CD4-positive, alpha-beta T cell treated with Interleukin-4 for 4 hours (primary cell): Measurements from ENCODE around the gene FCN2.

ENCODE experiments used
- DNase-seq: peaks from one replicate; pipeline ENCODE4 v3.0.0-alpha.2; 2020

Gene FCN2

GRCh38 chr9:134913041-134913712, 32.6 kb downstream of the FCN2 start:
- DNase-seq: no peak

- DNase-seq: no peak
Observed at GRCh38 chr9:134913713-134914500, 33.3 kb downstream of the FCN2 start.

GRCh38 chr9:134914501-134914834, 33.9 kb downstream of the FCN2 start:
- DNase-seq: no peak

GRCh38 chr9:134915046-134915985, 34.7 kb downstream of the FCN2 start:
- no peak for DNase-seq

- DNase-seq: no peak
Observed at GRCh38 chr9:134916161-134916665, 35.6 kb downstream of the FCN2 start.

- no peak for DNase-seq
Observed at GRCh38 chr9:134917431-134918373, 37.1 kb downstream of the FCN2 start, which contains the start of gene FCN1. Gene FCN1, minus strand, starts transcription at chr9:134917912. Its CDS starts 41 bp downstream, at chr9:134917871.

GRCh38 chr9:134918646-134919045, 38.0 kb downstream of the FCN2 start:
- DNase-seq: no peak

- no peak for DNase-seq
Observed at GRCh38 chr9:134919303-134919702, 38.7 kb downstream of the FCN2 start.

- peak; percentile 7 for DNase-seq
Observed at GRCh38 chr9:134922066-134922931, 41.7 kb downstream of the FCN2 start.

GRCh38 chr9:134922932-134923240, 42.3 kb downstream of the FCN2 start:
- DNase-seq: no peak

- DNase-seq: no peak
Observed at GRCh38 chr9:134923466-134923865, 42.9 kb downstream of the FCN2 start.

GRCh38 chr9:134925011-134925511, 44.5 kb downstream of the FCN2 start:
- DNase-seq: no peak

- DNase-seq: no peak
Observed at GRCh38 chr9:134928436-134929192, 48.0 kb downstream of the FCN2 start.

GRCh38 chr9:134929193-134930158, 48.9 kb downstream of the FCN2 start:
- peak; percentile 11 for DNase-seq

- no peak for DNase-seq
Observed at GRCh38 chr9:134930398-134930797, 49.8 kb downstream of the FCN2 start.

GRCh38 chr9:134932171-134932570, 51.6 kb downstream of the FCN2 start:
- DNase-seq: no peak

GRCh38 chr9:134932606-134933005, 52.0 kb downstream of the FCN2 start:
- no peak for DNase-seq

- DNase-seq: no peak
Observed at GRCh38 chr9:134933076-134933659, 52.6 kb downstream of the FCN2 start.
